Measurements from ENCODE around the gene SPA17. TPM values are rescaled to one million over a fixed set of nuclear protein-coding genes. Genes with fewer than 3 reads are reported as not detected.

SPA17 gene
- total and polyA plus RNA-seq, 2 of the 4 experiments (the other 2 are of a cell fraction): 9.9 to 10.6 TPM

DNA sequence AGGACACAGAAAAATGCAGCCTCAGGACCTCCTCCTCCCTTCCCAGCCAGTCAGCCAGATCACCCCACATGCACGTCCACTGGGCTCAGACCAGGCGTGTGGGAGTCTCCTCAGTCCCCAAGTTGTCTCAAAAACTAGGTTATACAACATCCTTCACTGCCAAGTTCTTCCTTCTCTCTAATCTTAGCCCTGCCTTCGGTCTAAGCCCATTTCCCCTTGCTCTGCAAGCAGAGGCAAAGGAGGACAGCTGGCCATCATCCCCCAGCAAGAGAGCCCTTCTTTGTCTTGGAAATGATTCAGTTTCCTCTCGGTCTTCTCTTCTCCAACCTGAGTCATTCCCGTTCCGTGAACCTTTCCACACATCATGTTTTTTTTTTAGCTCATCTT lies 52.0 kb downstream of the SPA17 start:
- H3K14ac ChIP-seq (replicated peaks; ENCODE audit: low read depth, low read length): peak overlapping the region; percentile 53
- no peaks in the 10 kb centered on the region for H4K20me1 ChIP-seq (ENCODE audit: insufficient read depth, low read length)
- H4K91ac ChIP-seq (ENCODE audit: insufficient read depth, low read depth, low read length): peak overlapping the region; percentile 53; the same call in 1 of the 2 replicates
- H3K79me1 ChIP-seq (ENCODE audit: low read depth in 1 of 2, low read length in 2 of 2): no peaks in the 10 kb centered on the region
- no peak overlapping the region; the same call in none of the 2 replicates for H3K4ac ChIP-seq (ENCODE audit: low read depth, low read length)
- H3K9me3 ChIP-seq (ENCODE audit: control insufficient read depth, insufficient read depth, low read length): no peaks in the 10 kb centered on the region
- 0% methylated on average over 2 of the region's 6 CpGs; no CpG with 5 or more reads in 1 of the 2 experiments for WGBS, 2 experiments (ENCODE audit: extremely low coverage in 2 of 2, insufficient read length in 1 of 2)
- no peak overlapping the region for H3K56ac ChIP-seq (ENCODE audit: extremely low read depth, insufficient read depth, low read length)
- peak overlapping the region; percentile 48 for H2BK120ac ChIP-seq (ENCODE audit: low read depth, low read length)
- intact Hi-C loops (cut with micrococcal nuclease): no loop called here
- H3K4me3 ChIP-seq (ENCODE audit: insufficient read depth, low read depth, low read length): no peak overlapping the region
- no peak overlapping the region for H3K27ac ChIP-seq (ENCODE audit: insufficient read depth, low read length)
- H3K27me3 ChIP-seq (ENCODE audit: control insufficient read depth, insufficient read depth, low read length): peaks cover 22% of the 10 kb centered on the region
- TF ChIP-seq CEBPB (IDR thresholded peaks at IDR 0.05; ENCODE audit: low read depth, low read length): no peak
- no peak for TF ChIP-seq RFX5 (IDR thresholded peaks at IDR 0.05; ENCODE audit: low read depth, low read length)
- TF ChIP-seq BHLHE40 (IDR thresholded peaks at IDR 0.05; ENCODE audit: low read depth, low read length): no peak
- no peak for TF ChIP-seq RAD21 (IDR thresholded peaks at IDR 0.05; ENCODE audit: low read length)
- TF ChIP-seq CHD1 (IDR thresholded peaks at IDR 0.05; ENCODE audit: low read depth, low read length): no peak
- TF ChIP-seq RCOR1 (IDR thresholded peaks at IDR 0.05; ENCODE audit: insufficient replicate concordance, low read length): no peak
- TF ChIP-seq MXI1 (IDR thresholded peaks at IDR 0.05; ENCODE audit: borderline replicate concordance, low read depth, low read length): no peak
- no peak for TF ChIP-seq POLR2A (IDR thresholded peaks at IDR 0.05; ENCODE audit: low read depth, low read length)
- TF ChIP-seq, protein P1, sequence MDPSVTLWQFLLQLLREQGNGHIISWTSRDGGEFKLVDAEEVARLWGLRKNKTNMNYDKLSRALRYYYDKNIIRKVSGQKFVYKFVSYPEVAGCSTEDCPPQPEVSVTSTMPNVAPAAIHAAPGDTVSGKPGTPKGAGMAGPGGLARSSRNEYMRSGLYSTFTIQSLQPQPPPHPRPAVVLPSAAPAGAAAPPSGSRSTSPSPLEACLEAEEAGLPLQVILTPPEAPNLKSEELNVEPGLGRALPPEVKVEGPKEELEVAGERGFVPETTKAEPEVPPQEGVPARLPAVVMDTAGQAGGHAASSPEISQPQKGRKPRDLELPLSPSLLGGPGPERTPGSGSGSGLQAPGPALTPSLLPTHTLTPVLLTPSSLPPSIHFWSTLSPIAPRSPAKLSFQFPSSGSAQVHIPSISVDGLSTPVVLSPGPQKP (IDR thresholded peaks at IDR 0.05; ENCODE audit: borderline replicate concordance, low read depth, low read length): no peak
- no peak for TF ChIP-seq SMC3 (IDR thresholded peaks at IDR 0.05; ENCODE audit: low read depth, low read length)
- TF ChIP-seq, protein P2, sequence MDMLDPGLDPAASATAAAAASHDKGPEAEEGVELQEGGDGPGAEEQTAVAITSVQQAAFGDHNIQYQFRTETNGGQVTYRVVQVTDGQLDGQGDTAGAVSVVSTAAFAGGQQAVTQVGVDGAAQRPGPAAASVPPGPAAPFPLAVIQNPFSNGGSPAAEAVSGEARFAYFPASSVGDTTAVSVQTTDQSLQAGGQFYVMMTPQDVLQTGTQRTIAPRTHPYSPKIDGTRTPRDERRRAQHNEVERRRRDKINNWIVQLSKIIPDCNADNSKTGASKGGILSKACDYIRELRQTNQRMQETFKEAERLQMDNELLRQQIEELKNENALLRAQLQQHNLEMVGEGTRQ (IDR thresholded peaks at IDR 0.05; ENCODE audit: low read depth, low read length): no peak
- no peak for TF ChIP-seq MAFK (IDR thresholded peaks at IDR 0.05; ENCODE audit: low read depth, low read length)
- dilution Hi-C loops (cut with HindIII; ENCODE audit: low sequenced_read_pairs, unreplicated experiment): no loop called here
- H2AK5ac ChIP-seq (ENCODE audit: low read depth, low read length): peak overlapping the region; percentile 67; the same call in 1 of the 2 replicates
- H3K23ac ChIP-seq (ENCODE audit: low read depth, low read length): peak overlapping the region; percentile 67; the same call in 1 of the 2 replicates
- ChIA-PET CTCF (interaction anchor here (1.0 kb wide), 1 partner anchor 18 kb away, joined by 3 read pairs; no protein-coding TSS in a partner anchor), POLR2A (ENCODE audit: unreplicated experiment) (interaction anchor here (0.6 kb wide), 1 partner anchor 1647 kb away, joined by 5 read pairs; no protein-coding TSS in a partner anchor)
- DNase-seq: peak; percentile 77
- peak; percentile 45 for ATAC-seq (ENCODE audit: low read depth)
- no peak overlapping the region for H3K9ac ChIP-seq (ENCODE audit: low read depth, low read length)
- peak overlapping the region; percentile 51 for H2AK9ac ChIP-seq (replicated peaks; ENCODE audit: low read depth, low read length, poor library complexity)
- peak overlapping the region; percentile 27; the same call in 1 of the 3 replicates for H2BK15ac ChIP-seq (ENCODE audit: low read depth, low read length)
- peak overlapping the region; percentile 54; the same call in 1 of the 2 replicates for H2BK20ac ChIP-seq (ENCODE audit: low read depth, low read length)
- in situ Hi-C loops (cut with MboI; ENCODE audit: low sequenced_read_pairs): no loop called here
- H3K18ac ChIP-seq (ENCODE audit: low read depth, low read length): no peak overlapping the region
- H4K8ac ChIP-seq (ENCODE audit: low read depth in 2 of 2, low read length in 2 of 2): peak overlapping the region in 1 of 2 experiments; percentile 72; a peak in 1 of 4 replicates
- peaks cover 5% of the 10 kb centered on the region for H3K4me1 ChIP-seq (ENCODE audit: control insufficient read depth, insufficient read depth, low read length)
- peaks cover 12% of the 10 kb centered on the region for H3K9me1 ChIP-seq (ENCODE audit: insufficient read depth, low read length)
- H3K4me2 ChIP-seq (ENCODE audit: low read depth, low read length): peak overlapping the region; percentile 8
- H2AFZ ChIP-seq (replicated peaks; ENCODE audit: low read length, poor library complexity): peak overlapping the region; percentile 88
- H2BK5ac ChIP-seq (ENCODE audit: low read depth, low read length, poor library complexity, severe bottlenecking): peak overlapping the region; percentile 33
- no peak overlapping the region; the same call in 1 of the 2 replicates for H4K5ac ChIP-seq (ENCODE audit: low read depth, low read length)
- BruUV-seq (replicated peaks): no TSS peak
- no peaks in the 10 kb centered on the region for H3K36me3 ChIP-seq (ENCODE audit: control insufficient read depth, insufficient read depth, low read length)
